ENCODE measurements around the gene LCT. TPM values are rescaled to one million over a fixed set of nuclear protein-coding genes. Genes with fewer than 3 reads are reported as not detected.

LCT gene
- total RNA-seq, 1 donor from 2014 or later: not detected

DNA sequence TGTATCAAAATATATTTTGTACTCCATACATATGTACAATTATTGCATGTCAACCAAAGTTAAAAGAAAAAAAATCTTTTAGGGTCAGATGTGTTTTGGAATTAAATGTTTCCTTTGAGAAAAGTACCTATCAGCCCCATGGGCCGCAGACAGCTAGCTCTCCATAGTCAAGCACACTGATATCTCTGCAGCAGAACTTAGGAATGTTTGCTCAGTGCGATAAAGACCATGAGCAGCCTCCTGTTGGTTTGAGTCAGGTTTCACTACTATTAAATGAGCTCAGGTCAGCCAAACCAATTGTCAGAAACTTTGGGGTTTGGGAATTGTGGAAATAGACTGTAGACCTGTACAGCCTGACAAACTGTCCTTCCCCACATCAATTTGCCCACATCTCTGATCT lies 33.7 kb downstream of the LCT start:
- DNase-seq: no peak
- H3K27ac ChIP-seq (replicated peaks): no peak overlapping the region
- TF ChIP-seq, protein P1, sequence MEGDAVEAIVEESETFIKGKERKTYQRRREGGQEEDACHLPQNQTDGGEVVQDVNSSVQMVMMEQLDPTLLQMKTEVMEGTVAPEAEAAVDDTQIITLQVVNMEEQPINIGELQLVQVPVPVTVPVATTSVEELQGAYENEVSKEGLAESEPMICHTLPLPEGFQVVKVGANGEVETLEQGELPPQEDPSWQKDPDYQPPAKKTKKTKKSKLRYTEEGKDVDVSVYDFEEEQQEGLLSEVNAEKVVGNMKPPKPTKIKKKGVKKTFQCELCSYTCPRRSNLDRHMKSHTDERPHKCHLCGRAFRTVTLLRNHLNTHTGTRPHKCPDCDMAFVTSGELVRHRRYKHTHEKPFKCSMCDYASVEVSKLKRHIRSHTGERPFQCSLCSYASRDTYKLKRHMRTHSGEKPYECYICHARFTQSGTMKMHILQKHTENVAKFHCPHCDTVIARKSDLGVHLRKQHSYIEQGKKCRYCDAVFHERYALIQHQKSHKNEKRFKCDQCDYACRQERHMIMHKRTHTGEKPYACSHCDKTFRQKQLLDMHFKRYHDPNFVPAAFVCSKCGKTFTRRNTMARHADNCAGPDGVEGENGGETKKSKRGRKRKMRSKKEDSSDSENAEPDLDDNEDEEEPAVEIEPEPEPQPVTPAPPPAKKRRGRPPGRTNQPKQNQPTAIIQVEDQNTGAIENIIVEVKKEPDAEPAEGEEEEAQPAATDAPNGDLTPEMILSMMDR (IDR thresholded peaks at IDR 0.05; ENCODE audit: borderline replicate concordance): no peak
- H3K36me3 ChIP-seq: no peaks in the 10 kb centered on the region
- no peaks in the 10 kb centered on the region for H3K27me3 ChIP-seq (ENCODE audit: low read depth)
- H3K4me3 ChIP-seq: no peak overlapping the region
- H3K4me1 ChIP-seq: peaks cover 3% of the 10 kb centered on the region
- intact Hi-C loops (cut with micrococcal nuclease): no loop called here
- peaks cover 11% of the 10 kb centered on the region for H3K9me3 ChIP-seq (replicated peaks)

DNA sequence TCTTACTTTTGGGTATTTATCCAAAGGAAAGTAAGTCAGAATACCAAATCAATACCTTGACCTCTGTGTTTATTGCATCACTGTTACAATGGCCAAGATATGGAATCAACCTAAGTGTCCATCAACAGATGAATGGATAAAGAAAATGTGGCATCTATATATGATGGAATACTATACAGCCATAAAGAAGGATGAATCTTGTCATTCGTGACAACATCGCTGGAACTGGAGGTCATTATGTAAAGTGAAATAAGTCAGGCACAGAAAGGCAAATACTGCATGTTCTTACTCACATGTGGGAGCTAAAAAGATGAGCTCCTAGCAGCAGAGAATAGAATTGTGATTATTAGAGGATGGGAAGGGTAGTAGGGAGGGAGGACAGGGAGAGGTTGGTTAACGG lies 34.6 kb downstream of the LCT start:
- H3K27ac ChIP-seq (replicated peaks): no peak overlapping the region
- no peak for DNase-seq
- no peaks in the 10 kb centered on the region for H3K36me3 ChIP-seq
- TF ChIP-seq, protein P1 (IDR thresholded peaks at IDR 0.05; ENCODE audit: borderline replicate concordance): no peak
- peaks cover 11% of the 10 kb centered on the region for H3K9me3 ChIP-seq (replicated peaks)
- H3K4me3 ChIP-seq: no peak overlapping the region
- no peaks in the 10 kb centered on the region for H3K27me3 ChIP-seq (ENCODE audit: low read depth)
- intact Hi-C loops (cut with micrococcal nuclease): no loop called here
- peaks cover 12% of the 10 kb centered on the region for H3K4me1 ChIP-seq

DNA sequence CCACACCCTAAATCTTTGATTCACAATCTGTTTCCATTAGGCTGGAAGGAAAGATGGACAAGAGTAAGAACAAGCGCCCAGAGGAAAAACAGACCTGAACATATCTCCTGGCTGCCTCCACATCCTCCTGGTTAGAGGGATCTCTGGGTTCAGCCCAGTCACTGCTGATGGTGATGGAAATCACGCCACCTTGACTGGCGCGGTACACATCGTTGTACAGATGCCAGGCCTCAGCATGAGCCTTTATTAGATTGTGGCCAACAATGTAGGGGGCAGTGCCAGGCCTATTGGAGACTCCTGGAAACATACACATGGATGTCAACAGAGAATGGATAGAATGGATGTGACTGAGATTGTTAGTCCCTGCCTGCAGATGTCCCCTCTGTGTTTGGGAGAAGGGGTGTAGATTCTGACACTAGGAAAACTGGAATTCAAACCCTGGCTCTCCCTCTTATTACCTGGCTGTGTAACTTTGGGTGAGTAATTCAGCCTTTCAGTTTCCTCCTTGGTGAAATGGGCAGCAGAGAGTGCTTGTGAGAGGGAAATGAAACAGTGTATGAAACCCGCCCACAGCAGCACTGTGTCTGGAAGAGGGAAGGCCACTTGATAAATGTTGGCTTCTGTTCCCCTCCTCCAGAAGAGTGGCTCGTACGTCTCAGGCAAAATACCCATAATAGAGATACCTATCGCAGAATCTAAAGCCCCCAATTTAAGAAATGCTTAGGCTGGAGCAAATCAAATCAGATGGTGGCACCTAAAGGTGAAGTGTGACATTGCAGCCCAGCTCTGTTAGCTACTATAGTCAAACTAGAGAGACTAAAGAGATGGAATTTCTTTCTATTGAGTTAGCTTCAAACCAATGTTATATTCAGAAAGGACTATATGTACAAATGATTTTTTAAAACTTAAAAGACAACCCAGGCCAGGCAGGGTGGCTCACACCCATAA lies 36.2 kb downstream of the LCT start:
- intact Hi-C loops (cut with micrococcal nuclease): no loop called here
- no peak for DNase-seq
- H3K4me3 ChIP-seq: no peak overlapping the region
- no peak overlapping the region for H3K27ac ChIP-seq (replicated peaks)
- H3K9me3 ChIP-seq (replicated peaks): peaks cover 11% of the 10 kb centered on the region
- H3K4me1 ChIP-seq: peaks cover 14% of the 10 kb centered on the region
- no peaks in the 10 kb centered on the region for H3K36me3 ChIP-seq
- H3K27me3 ChIP-seq (ENCODE audit: low read depth): no peaks in the 10 kb centered on the region
- TF ChIP-seq, protein P1 (IDR thresholded peaks at IDR 0.05; ENCODE audit: borderline replicate concordance): no peak

DNA sequence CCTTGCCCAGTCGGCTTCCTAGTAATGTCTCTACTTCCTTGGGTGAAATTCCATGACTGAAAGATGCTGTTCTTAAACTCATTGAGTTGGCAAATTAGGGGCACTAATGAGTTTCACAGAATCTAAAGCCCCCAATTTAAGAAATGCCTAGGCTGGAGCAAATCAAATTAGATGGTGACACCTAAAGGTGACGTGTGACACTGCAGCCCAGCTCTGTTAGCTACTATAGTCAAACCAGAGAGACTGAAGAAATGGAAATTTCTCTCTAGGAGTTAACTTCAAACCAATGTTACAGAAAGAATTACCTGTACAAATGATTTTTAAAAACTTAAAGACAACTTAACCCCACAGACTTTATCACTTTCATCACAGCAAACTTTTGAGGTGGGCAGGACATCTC lies 37.2 kb downstream of the LCT start:
- DNase-seq: no peak
- H3K27ac ChIP-seq (replicated peaks): no peak overlapping the region
- no peak overlapping the region for H3K4me3 ChIP-seq
- H3K4me1 ChIP-seq: peaks cover 14% of the 10 kb centered on the region
- peaks cover 11% of the 10 kb centered on the region for H3K9me3 ChIP-seq (replicated peaks)
- TF ChIP-seq, protein P1 (IDR thresholded peaks at IDR 0.05; ENCODE audit: borderline replicate concordance): no peak
- H3K36me3 ChIP-seq: no peaks in the 10 kb centered on the region
- H3K27me3 ChIP-seq (ENCODE audit: low read depth): no peaks in the 10 kb centered on the region
- intact Hi-C loops (cut with micrococcal nuclease): no loop called here

DNA sequence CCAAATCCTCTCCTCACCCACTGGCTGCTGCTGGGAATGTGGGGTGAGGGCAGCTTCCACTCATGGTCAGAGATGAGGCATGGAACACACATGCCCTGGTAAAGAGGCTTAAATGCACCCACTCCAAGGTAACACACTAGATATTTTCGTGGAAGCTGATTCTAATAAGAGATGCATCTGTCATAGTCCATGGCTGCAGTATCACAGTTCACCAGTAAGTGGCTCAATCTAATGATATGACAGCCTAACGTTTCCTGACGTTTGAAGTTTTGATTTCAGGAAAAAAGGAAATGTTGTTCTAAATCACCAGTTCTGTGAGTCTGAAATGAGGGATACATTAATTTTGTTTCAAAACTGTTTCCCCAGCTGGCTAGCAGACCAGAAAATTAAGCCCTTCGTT lies 38.2 kb downstream of the LCT start:
- H3K27ac ChIP-seq (replicated peaks): no peak overlapping the region
- no peak for DNase-seq
- H3K4me1 ChIP-seq: peaks cover 14% of the 10 kb centered on the region
- H3K4me3 ChIP-seq: no peak overlapping the region
- no peaks in the 10 kb centered on the region for H3K27me3 ChIP-seq (ENCODE audit: low read depth)
- no peaks in the 10 kb centered on the region for H3K36me3 ChIP-seq
- TF ChIP-seq, protein P1 (IDR thresholded peaks at IDR 0.05; ENCODE audit: borderline replicate concordance): peak; percentile 38
- peaks cover 11% of the 10 kb centered on the region for H3K9me3 ChIP-seq (replicated peaks)
- intact Hi-C loops (cut with micrococcal nuclease): no loop called here

Data from left ventricle myocardium inferior (tissue), 1 donor.